Activated naive CD4-positive, alpha-beta T cell treated with anti-CD3 and anti-CD28 coated beads, Interleukin-2, amount 50 U/mL, for 24 hours (primary cell): ENCODE data around the gene LBX2.
A peak's percentile ranks its signal among the peaks of the same experiment; 100 is the strongest.

Experiments
- H3K27ac Mint-ChIP-seq: one replicate; pipeline ENCODE4 v1.8.0; 2021; ENCODE audit warnings: mild to moderate bottlenecking, mixed read lengths
- H3K27me3 Mint-ChIP-seq: one replicate; pipeline ENCODE4 v1.8.0; 2021; ENCODE audit warnings: mixed read lengths
- H3K36me3 Mint-ChIP-seq: one replicate; pipeline ENCODE4 v1.8.0; 2021; ENCODE audit warnings: mixed read lengths
- H3K4me1 Mint-ChIP-seq: one replicate; pipeline ENCODE4 v1.8.0; 2021; ENCODE audit warnings: mixed read lengths
- H3K4me3 Mint-ChIP-seq: one replicate; pipeline ENCODE4 v1.8.0; 2021; ENCODE audit warnings: mild to moderate bottlenecking, mixed read lengths
- H3K9me3 Mint-ChIP-seq: one replicate; pipeline ENCODE4 v1.8.0; 2021; ENCODE audit warnings: mixed read lengths

The LBX2 gene

GRCh38 chr2:74513605-74514367, 14.4 kb upstream of the LBX2 start:
- Mint-ChIP-seq H3K27ac (no peak overlapping the region), H3K36me3 (peaks cover 6% of the 10 kb centered on the region), H3K4me1 (peaks cover 17% of the 10 kb centered on the region), H3K9me3 (no peaks in the 10 kb centered on the region), H3K4me3 (peak overlapping the region; percentile 23), H3K27me3 (peaks cover 53% of the 10 kb centered on the region)

- peaks cover 25% of the 10 kb centered on the region for H3K4me1 Mint-ChIP-seq
- H3K9me3 Mint-ChIP-seq: no peaks in the 10 kb centered on the region
- peak overlapping the region; percentile 23 for H3K4me3 Mint-ChIP-seq
- H3K36me3 Mint-ChIP-seq: peaks cover 6% of the 10 kb centered on the region
- no peak overlapping the region for H3K27ac Mint-ChIP-seq
- H3K27me3 Mint-ChIP-seq: peaks cover 46% of the 10 kb centered on the region
Measured at GRCh38 chr2:74512744-74513604, 13.6 kb upstream of the LBX2 start.

- peaks cover 36% of the 10 kb centered on the region for H3K27me3 Mint-ChIP-seq
- H3K4me1 Mint-ChIP-seq: peaks cover 31% of the 10 kb centered on the region
- peaks cover 5% of the 10 kb centered on the region for H3K36me3 Mint-ChIP-seq
- H3K27ac Mint-ChIP-seq: no peak overlapping the region
- H3K9me3 Mint-ChIP-seq: no peaks in the 10 kb centered on the region
- no peak overlapping the region for H3K4me3 Mint-ChIP-seq
Measured at GRCh38 chr2:74511104-74511989, 11.9 kb upstream of the LBX2 start.

GRCh38 chr2:74510272-74510671, 10.9 kb upstream of the LBX2 start:
- peaks cover 26% of the 10 kb centered on the region for H3K4me1 Mint-ChIP-seq
- H3K27me3 Mint-ChIP-seq: peaks cover 33% of the 10 kb centered on the region

GRCh38 chr2:74507926-74508520, 8.6 kb upstream of the LBX2 start:
- H3K27me3 Mint-ChIP-seq: peaks cover 36% of the 10 kb centered on the region
- H3K36me3 Mint-ChIP-seq: peaks cover 18% of the 10 kb centered on the region
- H3K9me3 Mint-ChIP-seq: no peaks in the 10 kb centered on the region
- peak overlapping the region; percentile 97 for H3K27ac Mint-ChIP-seq
- H3K4me1 Mint-ChIP-seq: peaks cover 39% of the 10 kb centered on the region
- H3K4me3 Mint-ChIP-seq: peak overlapping the region; percentile 94

More at GRCh38 chr2:74510272-74510671, 10.9 kb upstream of the LBX2 start:
- no peaks in the 10 kb centered on the region for H3K9me3 Mint-ChIP-seq
- peaks cover 6% of the 10 kb centered on the region for H3K36me3 Mint-ChIP-seq
- no peak overlapping the region for H3K4me3 Mint-ChIP-seq
- no peak overlapping the region for H3K27ac Mint-ChIP-seq

- Mint-ChIP-seq H3K9me3 (no peaks in the 10 kb centered on the region), H3K36me3 (peaks cover 18% of the 10 kb centered on the region), H3K27me3 (peaks cover 36% of the 10 kb centered on the region), H3K27ac (peak within 1 kb of the TSS; percentile 97), H3K4me1 (peaks cover 44% of the 10 kb centered on the region), H3K4me3 (peak within 1 kb of the TSS; percentile 94)
Measured at GRCh38 chr2:74507145-74507925, 7.9 kb upstream of the LBX2 start, which contains the start of gene PCGF1. Gene PCGF1 (minus strand): TSS chr2:74507695. CDS start chr2:74507668, 27 bp downstream.

GRCh38 chr2:74505448-74506246, 6.2 kb upstream of the LBX2 start:
- Mint-ChIP-seq H3K4me1 (peaks cover 51% of the 10 kb centered on the region), H3K9me3 (no peaks in the 10 kb centered on the region), H3K4me3 (peak overlapping the region; percentile 23), H3K36me3 (peaks cover 18% of the 10 kb centered on the region), H3K27me3 (peaks cover 38% of the 10 kb centered on the region), H3K27ac (no peak overlapping the region)

- Mint-ChIP-seq H3K27ac (peak overlapping the region; percentile 43), H3K9me3 (no peaks in the 10 kb centered on the region), H3K4me3 (peak overlapping the region; percentile 23), H3K36me3 (peaks cover 18% of the 10 kb centered on the region), H3K4me1 (peaks cover 51% of the 10 kb centered on the region), H3K27me3 (peaks cover 37% of the 10 kb centered on the region)
Measured at GRCh38 chr2:74504591-74504990, 5.2 kb upstream of the LBX2 start.

GRCh38 chr2:74503506-74504475, 4.4 kb upstream of the LBX2 start:
- H3K4me3 Mint-ChIP-seq: peak overlapping the region; percentile 73
- H3K27ac Mint-ChIP-seq: no peak overlapping the region
- peaks cover 18% of the 10 kb centered on the region for H3K36me3 Mint-ChIP-seq
- H3K4me1 Mint-ChIP-seq: peaks cover 57% of the 10 kb centered on the region
- peaks cover 41% of the 10 kb centered on the region for H3K27me3 Mint-ChIP-seq
- H3K9me3 Mint-ChIP-seq: no peaks in the 10 kb centered on the region

GRCh38 chr2:74502720-74503505, 3.5 kb upstream of the LBX2 start:
- Mint-ChIP-seq H3K27me3 (peaks cover 45% of the 10 kb centered on the region), H3K4me3 (peak overlapping the region; percentile 73), H3K4me1 (peaks cover 57% of the 10 kb centered on the region), H3K36me3 (peaks cover 18% of the 10 kb centered on the region), H3K27ac (no peak overlapping the region), H3K9me3 (no peaks in the 10 kb centered on the region)

GRCh38 chr2:74502147-74502719, 2.8 kb upstream of the LBX2 start:
- Mint-ChIP-seq H3K36me3 (peaks cover 18% of the 10 kb centered on the region), H3K27me3 (peaks cover 47% of the 10 kb centered on the region)

More at GRCh38 chr2:74502147-74502719, 2.8 kb upstream of the LBX2 start:
- H3K27ac Mint-ChIP-seq: peak overlapping the region; percentile 35
- peaks cover 58% of the 10 kb centered on the region for H3K4me1 Mint-ChIP-seq
- no peaks in the 10 kb centered on the region for H3K9me3 Mint-ChIP-seq
- peak overlapping the region; percentile 73 for H3K4me3 Mint-ChIP-seq
